ENCODE data around the gene NPFFR1. TPM values are rescaled to one million over a fixed set of nuclear protein-coding genes. Genes with fewer than 3 reads are reported as not detected.

Gene NPFFR1
- total RNA-seq, 1 experiment from 2014 or later, result 0.05 TPM

GRCh38 chr10:70228491-70228890 lies 55.3 kb downstream of the NPFFR1 start:
- POLR2A ChIA-PET, result no interaction called here
- peaks cover 16% of the 10 kb centered on the region; the same call in 1 of the 2 replicates for H3K36me3 ChIP-seq (ENCODE audit: control insufficient read depth, insufficient read depth, low read length)
- CTCF ChIA-PET, result no interaction called here
- no peaks in the 10 kb centered on the region for H3K27me3 ChIP-seq (ENCODE audit: control insufficient read depth, insufficient read depth, low read length)
- no peak for DNase-seq (ENCODE audit: low read depth, low spot score)
- H3K9me3 ChIP-seq (ENCODE audit: control insufficient read depth, insufficient read depth, low read depth, low read length), result no peaks in the 10 kb centered on the region
- intact Hi-C loops (cut with micrococcal nuclease; ENCODE audit: unreplicated experiment), result no loop called here
- no peak for ATAC-seq
- H3K27ac ChIP-seq (ENCODE audit: low read length), result no peak overlapping the region
- no TSS peak for BruUV-seq (replicated peaks)
- in situ Hi-C loops (cut with HindIII; ENCODE audit: low pct_unique_long_range_greater_than_20kb, low sequenced_read_pairs), result no loop called here
- H3K4me3 ChIP-seq (ENCODE audit: low read depth in 2 of 2, low read length in 2 of 2), result no peak overlapping the region
- H3K4me1 ChIP-seq (ENCODE audit: control insufficient read depth, insufficient read depth, low read length), result peaks cover 12% of the 10 kb centered on the region
- TF ChIP-seq CTCF (IDR thresholded peaks at IDR 0.05), result no peak
- TF ChIP-seq TCF7L2 (IDR thresholded peaks at IDR 0.05; ENCODE audit: low read depth, low read length), result no peak
- TF ChIP-seq, protein P1, sequence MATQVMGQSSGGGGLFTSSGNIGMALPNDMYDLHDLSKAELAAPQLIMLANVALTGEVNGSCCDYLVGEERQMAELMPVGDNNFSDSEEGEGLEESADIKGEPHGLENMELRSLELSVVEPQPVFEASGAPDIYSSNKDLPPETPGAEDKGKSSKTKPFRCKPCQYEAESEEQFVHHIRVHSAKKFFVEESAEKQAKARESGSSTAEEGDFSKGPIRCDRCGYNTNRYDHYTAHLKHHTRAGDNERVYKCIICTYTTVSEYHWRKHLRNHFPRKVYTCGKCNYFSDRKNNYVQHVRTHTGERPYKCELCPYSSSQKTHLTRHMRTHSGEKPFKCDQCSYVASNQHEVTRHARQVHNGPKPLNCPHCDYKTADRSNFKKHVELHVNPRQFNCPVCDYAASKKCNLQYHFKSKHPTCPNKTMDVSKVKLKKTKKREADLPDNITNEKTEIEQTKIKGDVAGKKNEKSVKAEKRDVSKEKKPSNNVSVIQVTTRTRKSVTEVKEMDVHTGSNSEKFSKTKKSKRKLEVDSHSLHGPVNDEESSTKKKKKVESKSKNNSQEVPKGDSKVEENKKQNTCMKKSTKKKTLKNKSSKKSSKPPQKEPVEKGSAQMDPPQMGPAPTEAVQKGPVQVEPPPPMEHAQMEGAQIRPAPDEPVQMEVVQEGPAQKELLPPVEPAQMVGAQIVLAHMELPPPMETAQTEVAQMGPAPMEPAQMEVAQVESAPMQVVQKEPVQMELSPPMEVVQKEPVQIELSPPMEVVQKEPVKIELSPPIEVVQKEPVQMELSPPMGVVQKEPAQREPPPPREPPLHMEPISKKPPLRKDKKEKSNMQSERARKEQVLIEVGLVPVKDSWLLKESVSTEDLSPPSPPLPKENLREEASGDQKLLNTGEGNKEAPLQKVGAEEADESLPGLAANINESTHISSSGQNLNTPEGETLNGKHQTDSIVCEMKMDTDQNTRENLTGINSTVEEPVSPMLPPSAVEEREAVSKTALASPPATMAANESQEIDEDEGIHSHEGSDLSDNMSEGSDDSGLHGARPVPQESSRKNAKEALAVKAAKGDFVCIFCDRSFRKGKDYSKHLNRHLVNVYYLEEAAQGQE (IDR thresholded peaks at IDR 0.05; ENCODE audit: insufficient read depth in 1 of 2, low read depth in 2 of 2, low read length in 1 of 2), result no peak
- TF ChIP-seq POLR2AphosphoS5 (IDR thresholded peaks at IDR 0.05; ENCODE audit: low read depth, low read length), result no peak
- TF ChIP-seq SIN3A (IDR thresholded peaks at IDR 0.05; ENCODE audit: borderline replicate concordance, insufficient read depth, low read depth, low read length), result no peak

GRCh38 chr10:70227548-70228320 lies 56.1 kb downstream of the NPFFR1 start:
- no peak for TF ChIP-seq POLR2AphosphoS5 (IDR thresholded peaks at IDR 0.05; ENCODE audit: low read depth, low read length)
- TF ChIP-seq, protein P1 (IDR thresholded peaks at IDR 0.05; ENCODE audit: insufficient read depth in 1 of 2, low read depth in 2 of 2, low read length in 1 of 2), result no peak
- no peak for TF ChIP-seq TCF7L2 (IDR thresholded peaks at IDR 0.05; ENCODE audit: low read depth, low read length)
- no peak for TF ChIP-seq SIN3A (IDR thresholded peaks at IDR 0.05; ENCODE audit: borderline replicate concordance, insufficient read depth, low read depth, low read length)
- TF ChIP-seq CTCF (IDR thresholded peaks at IDR 0.05), result no peak
- no peak for DNase-seq (ENCODE audit: low read depth, low spot score)
- no peak for ATAC-seq
- Histone ChIP-seq H3K36me3 (ENCODE audit: control insufficient read depth, insufficient read depth, low read length) (peaks cover 16% of the 10 kb centered on the region; the same call in 1 of the 2 replicates), H3K4me1 (ENCODE audit: control insufficient read depth, insufficient read depth, low read length) (peaks cover 12% of the 10 kb centered on the region), H3K4me3 (ENCODE audit: low read depth in 2 of 2, low read length in 2 of 2) (no peak overlapping the region), H3K9me3 (ENCODE audit: control insufficient read depth, insufficient read depth, low read depth, low read length) (no peaks in the 10 kb centered on the region), H3K27ac (ENCODE audit: low read length) (no peak overlapping the region), H3K27me3 (ENCODE audit: control insufficient read depth, insufficient read depth, low read length) (no peaks in the 10 kb centered on the region)
- ChIA-PET POLR2A (interaction anchor here (0.7 kb wide), 1 partner anchor 23 kb away, joined by 14 read pairs; no protein-coding TSS in a partner anchor), CTCF (interaction anchor here (0.5 kb wide), 1 partner anchor 112 kb away, joined by 3 read pairs; no protein-coding TSS in a partner anchor)
- in situ Hi-C loops (cut with HindIII; ENCODE audit: low pct_unique_long_range_greater_than_20kb, low sequenced_read_pairs), result no loop called here
- intact Hi-C loops (cut with micrococcal nuclease; ENCODE audit: unreplicated experiment), result no loop called here
- BruUV-seq (replicated peaks), result no TSS peak

All from Panc1 (cell line).